GM18870 (cell line): Measurements from ENCODE around the gene CPT1C.
"Not testable (repeated sequence)": the region's sequence is repeated elsewhere in the genome, so short reads cannot be mapped to it uniquely, and the experiment has no call there.

Experiments
- ATAC-seq: cut with Tn5 transposase; IDR thresholded peaks from one replicate; pipeline ENCODE4 v1.9.1; 2021; ENCODE audit warnings: moderate library complexity; ENCODE audit not compliant: unreplicated experiment

Gene CPT1C

DNA sequence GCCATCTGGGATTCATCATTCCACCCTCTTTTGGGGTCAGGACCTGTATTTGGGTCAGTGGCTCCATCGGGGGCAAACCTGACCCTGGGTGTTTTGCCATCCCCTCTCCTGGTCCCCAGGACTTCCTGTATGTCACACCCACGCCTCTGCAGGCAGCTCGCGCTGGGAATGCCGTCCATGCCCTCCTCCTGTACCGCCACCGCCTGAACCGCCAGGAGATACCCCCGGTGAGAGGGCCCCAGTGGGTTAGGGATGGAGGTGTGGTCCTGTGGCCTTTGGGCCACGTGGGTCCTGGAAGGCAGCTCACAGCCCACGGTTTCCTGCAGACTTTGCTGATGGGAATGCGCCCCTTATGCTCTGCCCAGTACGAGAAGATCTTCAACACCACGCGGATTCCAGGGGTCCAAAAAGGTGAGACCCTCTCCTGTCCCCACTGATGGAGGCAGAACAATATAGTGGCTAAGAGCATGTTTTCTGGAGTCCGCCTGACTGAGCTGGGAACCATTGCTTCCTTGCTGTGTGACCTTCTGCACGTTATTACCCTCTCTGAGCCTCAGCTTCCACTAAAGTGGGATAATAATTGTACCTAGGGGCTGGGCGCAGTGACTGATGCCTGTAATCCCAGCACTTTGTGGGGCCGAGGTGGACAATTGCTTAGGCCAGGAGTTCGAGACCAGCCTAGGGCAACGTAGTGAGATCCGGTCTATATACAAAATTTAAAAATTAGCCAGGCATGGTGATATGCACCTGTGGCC, 14.1 kb downstream of the CPT1C start:
- no peak for ATAC-seq

DNA sequence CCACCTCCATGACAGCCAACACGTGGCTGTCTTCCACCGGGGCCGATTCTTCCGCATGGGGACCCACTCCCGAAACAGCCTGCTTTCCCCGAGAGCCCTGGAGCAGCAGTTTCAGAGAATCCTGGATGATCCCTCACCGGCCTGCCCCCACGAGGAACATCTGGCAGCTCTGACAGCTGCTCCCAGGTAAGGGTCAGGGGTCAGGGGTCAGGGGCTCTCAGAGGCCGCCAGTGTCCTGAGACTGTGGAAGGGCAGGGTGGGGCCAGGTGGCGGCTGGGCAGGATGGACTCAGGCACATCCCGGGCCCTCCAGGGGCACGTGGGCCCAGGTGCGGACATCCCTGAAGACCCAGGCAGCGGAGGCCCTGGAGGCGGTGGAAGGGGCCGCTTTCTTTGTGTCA, 15.0 kb downstream of the CPT1C start:
- ATAC-seq: no peak

DNA sequence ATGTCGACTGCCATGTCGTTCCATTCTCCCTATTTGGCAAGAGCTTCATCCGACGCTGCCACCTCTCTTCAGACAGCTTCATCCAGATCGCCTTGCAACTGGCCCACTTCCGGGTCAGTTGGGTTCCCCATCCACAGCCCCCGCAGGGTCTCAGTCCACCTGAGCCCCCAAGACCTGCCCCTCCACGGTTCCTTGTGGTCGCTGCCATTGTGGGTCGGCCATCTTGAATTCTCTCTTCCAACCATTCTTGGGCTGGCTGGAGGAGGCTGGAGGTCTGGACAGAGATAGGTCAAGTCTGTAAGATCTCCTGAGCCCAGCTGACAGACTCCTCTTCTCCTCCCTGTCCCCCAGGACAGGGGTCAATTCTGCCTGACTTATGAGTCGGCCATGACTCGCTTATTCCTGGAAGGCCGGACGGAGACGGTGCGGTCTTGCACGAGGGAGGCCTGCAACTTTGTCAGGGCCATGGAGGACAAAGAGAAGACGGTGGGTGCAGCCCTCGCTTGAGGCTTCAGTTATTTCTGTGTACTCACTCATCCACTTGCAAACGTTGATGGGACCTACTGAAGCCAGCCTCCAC, 19.5 kb downstream of the CPT1C start:
- no peak for ATAC-seq

DNA sequence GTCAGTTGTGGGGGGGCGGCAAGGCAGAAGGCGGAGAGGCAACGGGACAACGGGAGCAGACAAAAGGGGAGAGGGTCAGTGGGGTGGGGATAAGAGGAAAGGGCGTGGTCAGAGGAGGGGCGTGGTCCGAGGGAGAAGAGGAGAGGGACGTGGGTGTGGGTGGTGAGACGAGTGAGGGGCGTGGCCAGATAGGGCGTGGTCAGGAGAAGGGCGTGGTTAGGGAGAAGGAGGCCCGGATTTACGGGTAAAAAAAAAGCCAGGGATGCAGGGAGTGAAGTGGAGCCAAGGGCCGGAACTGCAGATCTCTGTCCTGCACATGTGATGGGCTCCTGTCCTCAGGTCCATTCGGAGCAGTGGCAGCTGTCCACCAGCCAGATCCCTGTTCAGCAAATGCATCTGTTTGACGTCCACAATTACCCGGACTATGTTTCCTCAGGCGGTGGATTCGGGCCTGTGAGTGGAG, 21.5 kb downstream of the CPT1C start:
- ATAC-seq: no peak

DNA sequence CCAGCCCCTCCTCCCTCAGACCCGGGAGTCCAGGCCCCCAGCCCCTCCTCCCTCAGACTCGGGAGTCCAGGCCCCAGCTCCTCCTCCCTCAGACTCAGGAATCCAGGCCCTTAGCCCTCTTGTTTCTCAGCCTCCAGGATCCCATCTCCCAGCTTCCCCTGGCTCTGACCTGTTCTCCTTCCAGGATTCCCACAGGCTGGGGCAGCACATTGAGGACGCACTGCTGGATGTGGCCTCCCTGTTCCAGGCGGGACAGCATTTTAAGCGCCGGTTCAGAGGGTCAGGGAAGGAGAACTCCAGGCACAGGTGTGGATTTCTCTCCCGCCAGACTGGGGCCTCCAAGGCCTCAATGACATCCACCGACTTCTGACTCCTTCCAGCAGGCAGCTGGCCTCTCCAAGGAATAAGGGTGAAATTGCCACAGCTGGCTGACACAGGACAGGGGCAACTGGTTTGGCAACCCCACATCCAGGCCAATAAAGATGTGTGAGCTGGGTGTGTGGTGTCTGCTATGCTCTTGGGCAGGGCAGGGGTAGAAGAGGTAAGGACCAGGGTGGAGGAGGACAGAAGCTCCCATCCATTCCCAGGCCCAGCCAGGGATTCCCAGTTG, 22.4 kb downstream of the CPT1C start:
- no peak for ATAC-seq

DNA sequence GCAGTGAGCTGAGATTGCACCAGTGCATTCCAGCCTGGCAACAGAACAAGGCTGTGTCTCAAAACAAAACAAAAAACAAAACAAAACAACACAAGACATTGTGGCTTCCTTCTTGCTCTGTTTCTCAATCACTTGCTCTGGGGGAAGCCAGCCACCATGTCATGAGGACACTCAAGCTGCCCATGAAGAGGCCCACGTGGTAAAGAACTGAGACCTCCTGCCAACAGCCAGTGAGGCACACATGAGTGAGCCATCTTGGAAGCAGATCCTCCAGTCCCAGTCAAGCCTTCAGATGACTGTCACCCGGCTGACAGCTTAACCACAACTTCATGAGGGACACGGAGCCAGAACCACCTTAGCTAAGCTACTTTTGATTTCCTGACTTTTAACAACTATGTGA, 25.2 kb downstream of the CPT1C start:
- ATAC-seq: no peak

DNA sequence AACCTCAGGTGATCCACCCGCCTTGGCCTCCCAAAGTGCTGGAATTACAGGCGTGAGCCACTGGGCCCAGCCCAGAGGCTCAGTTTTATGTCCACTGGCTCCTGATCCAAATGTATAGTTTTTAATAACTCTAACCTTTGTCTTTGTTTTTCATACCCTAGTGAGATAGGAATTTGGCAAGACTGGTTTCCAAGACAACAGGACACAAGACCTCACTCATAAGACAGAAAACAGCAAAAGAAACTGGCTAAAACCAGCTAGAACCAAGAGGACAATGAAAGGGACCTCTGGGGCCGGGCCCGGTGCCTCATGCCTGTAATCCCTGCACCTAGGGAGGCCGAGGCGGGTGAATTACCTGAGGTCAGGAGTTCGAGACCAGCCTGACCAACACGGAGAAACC, 27.6 kb downstream of the CPT1C start:
- no peak for ATAC-seq

DNA sequence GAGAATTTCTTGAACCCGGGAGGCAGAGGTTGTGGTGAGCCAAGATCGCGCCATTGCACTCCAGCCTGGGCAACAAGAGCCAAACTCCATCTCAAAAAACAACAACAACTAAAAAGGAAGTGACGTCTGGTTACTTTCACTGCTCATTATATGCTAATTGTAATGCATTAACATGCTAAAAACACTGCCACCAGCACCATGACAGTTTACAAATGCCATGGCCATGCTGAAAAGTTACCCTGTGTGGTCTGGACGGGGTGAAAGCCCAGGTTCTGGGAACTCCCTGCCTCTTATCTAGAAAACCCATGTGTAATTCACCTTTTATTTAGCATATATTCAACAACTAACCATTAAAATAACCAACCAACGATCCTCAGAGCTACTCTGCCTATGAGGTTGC, 28.1 kb downstream of the CPT1C start:
- ATAC-seq: no peak

DNA sequence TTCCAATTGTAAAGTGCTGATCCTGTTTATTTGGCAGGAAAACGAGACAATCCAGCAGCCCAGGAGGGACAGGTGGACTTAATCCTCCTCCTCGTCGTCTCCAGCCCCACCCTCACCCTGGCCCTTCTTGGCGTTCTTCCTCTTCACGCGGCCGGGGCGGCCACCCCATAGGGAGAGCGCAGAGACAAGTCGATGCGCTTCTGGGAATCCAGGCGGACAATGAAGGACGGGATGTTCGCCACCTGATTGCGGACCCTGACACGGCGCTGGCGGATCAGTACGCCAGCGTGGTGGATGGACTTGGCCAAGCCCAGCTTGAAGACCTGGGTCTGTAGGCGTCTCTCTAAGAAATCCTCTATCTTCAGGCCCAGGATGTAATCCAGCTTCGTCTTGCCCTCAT, 28.5 kb downstream of the CPT1C start:
- ATAC-seq: not testable (repeated sequence)

DNA sequence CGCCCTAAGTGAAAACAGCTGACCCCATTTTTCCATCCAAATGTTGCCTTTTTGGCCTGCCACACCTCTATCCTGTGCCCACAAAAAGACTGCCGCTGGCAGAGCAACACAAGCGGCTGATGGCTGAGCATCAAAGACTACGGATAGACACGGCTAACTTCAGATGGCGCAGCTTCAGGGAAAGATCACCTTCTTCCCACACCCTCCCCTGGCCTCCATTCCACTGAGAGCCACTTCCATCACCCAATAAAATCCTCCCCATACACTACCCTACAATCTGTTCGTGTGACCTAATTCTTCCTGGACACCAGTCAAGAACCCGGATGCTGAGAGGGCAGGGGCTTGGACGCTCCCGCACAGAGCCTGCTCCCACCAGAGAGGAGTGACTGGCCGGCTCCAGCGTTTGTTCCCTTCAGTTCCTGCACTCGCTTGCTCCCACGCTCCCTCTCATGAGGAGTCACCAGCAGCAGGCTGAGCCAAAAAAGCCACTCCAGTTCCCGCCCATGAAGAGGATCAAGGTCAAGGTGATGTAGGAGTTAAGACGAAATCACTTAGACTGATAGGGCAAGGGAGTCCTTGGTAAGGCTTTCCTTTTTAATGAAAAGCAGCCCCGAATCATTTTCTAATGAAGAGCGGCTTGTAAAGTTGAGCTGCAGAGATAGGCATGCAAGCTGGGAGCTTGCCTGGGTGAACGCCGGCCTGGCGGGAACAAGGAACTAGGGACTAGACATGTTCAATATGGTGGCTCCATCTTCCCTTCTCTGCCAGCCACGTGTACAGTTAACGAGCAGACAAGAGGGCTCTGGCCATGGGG, 36.5 kb downstream of the CPT1C start:
- ATAC-seq: no peak

DNA sequence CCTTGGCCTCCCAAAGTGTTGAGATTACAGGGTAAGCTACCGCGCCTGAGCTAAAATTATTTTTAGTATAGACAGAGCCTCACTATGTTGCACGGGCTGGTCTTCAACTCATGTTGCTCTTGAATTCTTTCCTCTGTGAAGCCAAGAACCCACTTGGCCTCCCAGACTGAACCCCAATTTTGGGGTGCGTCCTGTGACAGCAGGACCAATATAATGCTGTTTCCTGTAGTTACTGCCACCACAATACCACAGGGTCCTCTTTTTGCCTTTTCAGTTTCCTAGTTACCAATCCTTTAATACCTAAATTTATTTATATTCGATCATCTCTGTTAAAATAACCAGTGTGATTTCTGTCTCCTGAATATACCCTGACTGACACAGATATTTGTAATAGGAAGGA, 39.2 kb downstream of the CPT1C start:
- ATAC-seq: no peak

DNA sequence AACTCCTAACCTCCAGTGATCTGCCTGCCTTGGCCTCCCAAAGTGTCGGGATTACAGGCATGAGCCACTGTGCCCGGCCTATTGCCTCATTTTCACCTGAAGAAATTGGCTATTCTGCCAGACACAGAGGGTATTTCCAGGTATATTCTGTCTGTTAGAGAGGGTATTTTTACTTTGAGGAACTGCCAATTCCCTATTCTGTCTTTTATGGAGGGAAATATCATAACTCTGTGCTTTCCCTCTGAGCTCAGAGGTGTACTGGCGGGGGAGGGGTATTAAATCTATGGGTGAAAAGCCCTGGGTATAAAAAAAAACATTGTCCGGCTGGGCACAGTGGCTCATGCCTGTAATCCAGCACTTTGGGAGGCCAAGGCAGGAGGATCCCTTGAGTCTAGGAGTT, 47.4 kb downstream of the CPT1C start:
- no peak for ATAC-seq

DNA sequence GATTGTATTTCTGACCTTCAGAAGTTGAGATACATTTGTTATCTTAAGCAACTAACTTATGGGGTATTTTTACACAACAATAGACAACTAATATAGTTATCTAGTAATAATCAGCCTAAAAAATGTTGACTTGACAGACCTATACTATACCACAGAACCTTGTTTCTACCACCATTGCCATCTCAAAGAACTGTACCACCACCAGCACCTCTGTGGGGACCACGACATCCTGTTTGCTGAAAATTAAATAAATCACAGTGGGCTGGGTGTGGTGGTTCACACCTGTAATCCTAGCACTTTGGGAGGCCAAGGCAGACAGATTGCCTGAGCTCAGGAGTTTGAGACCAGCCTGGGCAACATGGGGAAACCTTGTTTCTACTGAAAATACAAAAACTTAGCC, 48.2 kb downstream of the CPT1C start:
- ATAC-seq: no peak

DNA sequence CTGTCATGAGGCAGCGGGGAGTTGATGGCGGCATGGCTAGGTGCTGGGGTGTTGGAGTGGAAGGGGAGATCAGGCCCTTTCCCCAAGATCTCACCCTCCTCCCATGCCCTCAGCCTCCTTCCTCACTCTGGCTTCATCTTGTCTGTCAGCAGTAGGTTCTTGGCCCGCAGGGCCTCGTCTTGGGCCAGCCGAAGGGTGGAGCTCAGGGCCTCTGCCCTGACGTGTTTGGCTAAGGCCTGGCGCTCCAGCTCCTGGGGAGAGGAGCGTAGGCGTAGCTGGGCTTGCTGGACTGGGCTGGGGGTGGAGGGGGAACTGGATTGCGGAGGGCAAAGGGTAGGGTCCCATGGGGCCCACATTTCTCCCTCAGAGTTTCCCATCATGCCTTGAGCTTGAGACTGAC, 49.0 kb downstream of the CPT1C start:
- no peak for ATAC-seq

DNA sequence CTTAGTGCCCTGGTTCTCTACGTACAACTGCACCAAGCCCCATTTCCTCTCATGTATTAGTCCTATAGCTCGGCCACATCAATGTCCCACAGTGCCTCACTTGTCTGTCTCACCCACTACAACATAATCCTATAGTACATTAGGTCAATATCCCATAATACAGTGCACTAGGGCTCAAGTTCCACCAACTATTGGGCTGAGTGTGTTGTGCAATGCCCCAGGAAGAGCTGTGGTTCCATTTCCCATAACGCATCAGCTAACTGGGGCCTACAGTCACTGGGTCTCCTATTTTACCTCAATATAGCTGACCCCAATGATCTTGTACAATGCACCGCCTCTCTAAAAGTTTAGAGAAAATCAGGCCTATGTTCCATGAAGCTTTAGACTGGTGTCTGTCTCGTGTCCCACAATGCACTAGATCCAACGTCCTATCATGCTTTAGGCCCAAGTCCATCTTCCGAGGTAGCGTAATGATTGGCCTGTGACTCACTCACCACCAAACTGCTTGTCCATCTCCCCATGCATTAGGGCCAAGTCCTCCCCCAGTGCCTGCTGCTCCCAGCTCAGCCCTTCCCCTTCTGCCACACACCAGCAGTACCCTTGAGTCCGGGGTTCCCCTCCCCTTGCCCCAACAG, 50.4 kb downstream of the CPT1C start:
- ATAC-seq: no peak

DNA sequence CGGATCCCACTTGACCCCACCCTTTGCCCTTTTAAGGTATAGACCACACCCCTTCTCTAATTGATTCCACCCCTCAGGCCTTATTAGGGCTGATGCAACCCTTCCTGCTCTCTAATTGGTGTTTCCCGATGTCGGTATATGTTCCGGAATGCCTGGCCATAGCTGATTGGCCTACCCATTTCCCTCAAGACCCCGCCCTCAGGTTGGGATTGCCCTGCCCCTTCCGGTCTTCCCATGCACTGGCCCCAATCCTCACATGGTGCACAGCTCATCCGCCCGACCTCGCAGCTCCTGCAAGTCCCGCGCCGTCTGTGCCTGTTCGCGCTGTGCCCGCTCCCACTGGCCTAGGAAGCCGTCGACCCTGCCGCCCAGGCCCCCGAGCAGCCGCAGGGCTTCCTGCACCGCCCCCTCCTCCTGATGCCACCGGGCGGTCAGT, 54.0 kb downstream of the CPT1C start:
- ATAC-seq: no peak

DNA sequence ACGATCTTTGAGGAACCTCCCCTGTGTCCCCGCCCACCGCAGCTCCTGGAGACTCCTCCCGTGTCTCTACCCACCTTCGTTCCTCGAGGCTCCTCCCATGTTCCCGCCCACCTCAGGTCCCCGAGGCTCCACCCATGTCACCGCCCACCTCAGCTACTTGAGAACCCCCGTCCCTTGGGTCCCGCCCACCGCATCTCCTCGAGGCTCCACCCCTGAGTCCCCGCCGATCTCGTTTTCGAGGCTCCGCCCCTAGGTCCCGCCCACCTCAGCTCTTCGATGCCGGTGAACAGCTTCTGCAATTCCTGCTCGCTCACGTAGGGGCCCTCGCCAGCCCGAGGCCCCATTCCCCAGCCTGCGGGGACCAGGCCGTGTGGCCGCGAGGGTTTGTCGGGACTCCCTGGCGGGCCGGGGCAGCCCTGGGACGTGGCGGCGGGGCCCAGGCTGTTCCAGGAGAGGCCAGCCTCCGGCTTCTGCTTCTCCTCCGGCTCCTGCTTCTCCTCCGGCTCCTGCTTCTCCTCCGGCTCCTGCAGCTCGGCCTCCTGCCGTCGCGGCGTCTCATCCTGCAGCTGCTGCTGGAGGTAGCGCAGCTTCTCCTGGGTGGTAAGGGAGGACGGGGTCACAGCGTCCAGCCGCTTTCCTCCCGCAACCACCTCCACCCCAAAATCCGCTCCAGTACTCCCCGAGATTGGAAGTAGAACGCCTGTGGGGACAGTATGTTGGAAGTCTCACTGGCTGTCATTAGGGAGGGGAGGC, 55.5 kb downstream of the CPT1C start:
- no peak for ATAC-seq

DNA sequence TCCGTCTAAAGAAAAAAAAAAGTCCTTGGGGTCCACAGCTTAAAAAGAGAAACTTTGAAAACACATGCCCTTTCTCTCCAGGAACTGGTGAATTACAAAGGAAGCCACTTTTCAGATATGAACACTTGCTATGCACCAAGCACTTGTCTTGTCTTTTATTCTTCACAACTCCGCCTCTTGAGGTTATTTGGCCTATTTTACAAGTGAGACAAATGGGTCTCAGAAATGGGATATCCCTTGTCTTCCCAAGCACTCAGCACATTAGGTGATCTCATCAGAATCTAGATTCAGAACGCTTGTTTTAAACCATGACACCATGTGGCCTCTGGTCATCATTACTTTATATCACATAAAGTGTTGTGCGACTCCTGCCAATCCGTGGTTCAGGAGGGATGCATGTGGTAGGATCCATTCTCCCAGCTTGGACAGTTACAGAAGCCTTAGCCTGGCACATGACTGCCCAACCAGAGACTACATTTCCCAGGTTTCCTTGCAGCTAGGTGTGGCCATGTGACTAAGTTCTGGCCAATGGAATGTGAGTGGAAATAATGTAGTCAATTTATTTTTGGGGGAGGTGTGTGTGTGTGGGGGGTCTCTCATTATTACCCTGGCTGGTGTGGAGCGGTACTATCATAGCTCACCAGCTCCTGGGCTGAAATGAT, 58.3 kb downstream of the CPT1C start:
- ATAC-seq: no peak

DNA sequence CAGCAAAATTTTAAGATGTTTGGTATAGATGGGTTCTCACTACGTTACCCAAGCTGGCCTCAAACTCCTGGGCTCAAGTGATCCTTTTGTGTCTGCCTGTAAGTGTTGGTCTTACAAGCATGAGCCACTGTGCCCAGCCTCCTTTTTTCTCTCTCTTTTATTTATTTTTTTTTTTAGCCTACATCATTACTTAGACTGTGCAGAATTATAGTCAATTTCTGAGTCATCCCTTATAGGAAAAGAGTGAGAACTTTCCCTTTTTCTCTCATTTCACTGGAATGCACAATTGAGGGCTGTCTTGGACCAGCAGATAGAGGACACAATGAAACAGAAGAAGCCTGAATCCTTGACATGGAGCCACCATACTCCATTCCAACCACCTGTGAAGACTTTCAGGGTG, 58.9 kb downstream of the CPT1C start:
- ATAC-seq: no peak

DNA sequence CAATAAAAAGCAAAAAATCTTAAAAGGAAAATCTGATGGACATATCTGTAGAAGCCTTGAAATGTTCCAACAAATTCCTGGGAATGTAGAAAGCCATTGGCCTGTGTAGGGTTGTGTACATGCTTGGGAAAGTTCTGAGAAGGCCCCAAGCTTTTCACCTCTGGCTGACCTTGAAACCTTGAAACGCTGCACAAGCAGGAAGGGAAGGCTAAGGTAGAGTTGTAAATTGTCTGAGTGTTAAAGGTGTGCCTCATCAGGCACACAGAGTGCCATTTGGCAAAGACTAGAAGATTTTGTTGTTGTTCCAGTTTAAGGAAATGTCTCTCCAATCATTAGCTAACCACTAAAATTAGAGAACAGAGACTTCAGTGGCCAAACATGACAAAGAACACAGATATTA, 61.8 kb downstream of the CPT1C start:
- no peak for ATAC-seq
